Gastroesophageal sphincter (tissue), 3 donors: ENCODE measurements around the gene MYH7.

Source experiments
- EP300 ChIP-seq: sonication (generic); formaldehyde crosslinking; IDR thresholded peaks from one replicate; pipeline ENCODE4 v1.6.1; 2017; ENCODE audit warnings: antibody characterized with exemption, mild to moderate bottlenecking
- POLR2AphosphoS5 ChIP-seq: sonication (generic); formaldehyde crosslinking; IDR thresholded peaks from one replicate; pipeline ENCODE4 v1.6.1; 2017; ENCODE audit warnings: antibody characterized with exemption
- TF ChIP-seq, protein P1 (sequence below), 4 experiments: fragments of 200-600 bp in 2 of 4; fragments of 450-650 bp in 2 of 4; sonication (generic) in 1 of 4; IDR thresholded peaks; one replicate each; pipeline ENCODE4 v1.5.1; 2017 to 2019; ENCODE audit warnings: antibody characterized with exemption in 4 of 4, mild to moderate bottlenecking in 2 of 4, moderate library complexity in 2 of 4

DNA sequence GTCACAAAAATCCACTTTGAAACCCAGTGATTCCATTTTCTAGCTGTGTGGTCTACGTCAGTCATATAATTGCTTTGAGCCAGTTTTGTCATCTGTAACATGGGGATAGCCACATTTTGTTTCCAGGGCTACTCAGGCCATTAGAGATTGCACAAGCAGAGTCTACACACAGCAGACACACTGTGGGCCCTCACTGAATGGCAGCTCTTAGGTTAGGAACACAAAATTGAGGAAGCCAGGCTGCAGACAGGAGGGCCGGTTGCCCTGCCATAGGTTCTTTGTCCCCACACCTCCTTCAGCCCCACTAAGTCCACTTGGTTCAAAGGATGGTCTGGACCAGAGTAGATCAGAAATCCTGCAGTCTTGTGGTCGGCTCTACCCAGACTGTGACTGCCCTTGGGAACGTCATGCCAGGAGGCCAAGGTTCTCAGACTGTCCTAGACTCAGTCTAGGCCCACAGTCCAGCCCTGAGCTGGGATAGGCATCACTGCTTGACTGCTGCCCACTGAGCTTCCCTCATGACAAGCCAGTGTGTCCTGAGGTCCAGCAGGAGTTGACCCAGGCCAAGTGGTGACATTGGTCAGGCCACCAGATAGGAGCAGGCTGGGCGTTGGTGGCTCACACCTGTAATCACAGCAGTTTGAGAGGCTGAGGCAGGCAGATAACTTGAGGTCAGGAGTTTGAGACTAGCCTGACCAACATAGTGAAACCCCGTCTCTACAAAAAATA is 3.8 kb upstream of the MYH7 start:
- TF ChIP-seq, protein P1, sequence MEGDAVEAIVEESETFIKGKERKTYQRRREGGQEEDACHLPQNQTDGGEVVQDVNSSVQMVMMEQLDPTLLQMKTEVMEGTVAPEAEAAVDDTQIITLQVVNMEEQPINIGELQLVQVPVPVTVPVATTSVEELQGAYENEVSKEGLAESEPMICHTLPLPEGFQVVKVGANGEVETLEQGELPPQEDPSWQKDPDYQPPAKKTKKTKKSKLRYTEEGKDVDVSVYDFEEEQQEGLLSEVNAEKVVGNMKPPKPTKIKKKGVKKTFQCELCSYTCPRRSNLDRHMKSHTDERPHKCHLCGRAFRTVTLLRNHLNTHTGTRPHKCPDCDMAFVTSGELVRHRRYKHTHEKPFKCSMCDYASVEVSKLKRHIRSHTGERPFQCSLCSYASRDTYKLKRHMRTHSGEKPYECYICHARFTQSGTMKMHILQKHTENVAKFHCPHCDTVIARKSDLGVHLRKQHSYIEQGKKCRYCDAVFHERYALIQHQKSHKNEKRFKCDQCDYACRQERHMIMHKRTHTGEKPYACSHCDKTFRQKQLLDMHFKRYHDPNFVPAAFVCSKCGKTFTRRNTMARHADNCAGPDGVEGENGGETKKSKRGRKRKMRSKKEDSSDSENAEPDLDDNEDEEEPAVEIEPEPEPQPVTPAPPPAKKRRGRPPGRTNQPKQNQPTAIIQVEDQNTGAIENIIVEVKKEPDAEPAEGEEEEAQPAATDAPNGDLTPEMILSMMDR (IDR thresholded peaks at IDR 0.05): no peak
- TF ChIP-seq EP300: no peak
- TF ChIP-seq POLR2AphosphoS5: no peak
